Measurements from ENCODE around the gene TTPAL. TPM values are rescaled to one million over a fixed set of nuclear protein-coding genes. Genes with fewer than 3 reads are reported as not detected.
A peak's percentile ranks its signal among the peaks of the same experiment; 100 is the strongest.

The TTPAL gene
- total and polyA plus RNA-seq, 9 of the 15 experiments (the other 6 are each of a cell fraction or from before 2014, with no cell fraction given): 1.1 to 7.0 (median 2.6) TPM

- Histone ChIP-seq H3K27ac (ENCODE audit: extremely low read depth, low read depth, low read length) (no peak overlapping the region; the same call in 2 of the 3 replicates), H3K4me3 (no peak overlapping the region), H3K9me3 (replicated peaks; ENCODE audit: control insufficient read depth, insufficient read depth, low read depth, low read length) (no peaks in the 10 kb centered on the region), H3K4me1 (replicated peaks in 1 of 2; ENCODE audit: control insufficient read depth in 2 of 2, insufficient read depth in 2 of 2, low read length in 2 of 2) (no peaks in the 10 kb centered on the region; a peak in 2 of 5 replicates), H2AFZ (ENCODE audit: low read depth, low read length) (no peak overlapping the region), H3K79me2 (ENCODE audit: control insufficient read depth, insufficient read depth, low read length) (no peaks in the 10 kb centered on the region), H3K27me3 (ENCODE audit: control insufficient read depth in 2 of 2, insufficient read depth in 2 of 2, low read length in 2 of 2) (no peaks in the 10 kb centered on the region), H3K9ac (ENCODE audit: insufficient read depth in 1 of 2, low read depth in 2 of 2, low read length in 2 of 2) (no peak overlapping the region), H3K4me2 (ENCODE audit: insufficient read depth, low read length) (no peak overlapping the region), H4K20me1 (replicated peaks; ENCODE audit: control insufficient read depth, insufficient read depth, low read length) (peaks cover 3% of the 10 kb centered on the region; the same call in 1 of the 2 replicates), H3K9me1 (ENCODE audit: control insufficient read depth, insufficient read depth, low read length) (no peaks in the 10 kb centered on the region), H3K36me3 (ENCODE audit: control insufficient read depth, insufficient read depth, low read length) (peaks cover 82% of the 10 kb centered on the region)
- in situ Hi-C loops (cut with MboI): no loop called here
- CTCF ChIA-PET (ENCODE audit: low intra/inter-chr PET ratio): no interaction called here
- intact Hi-C loops (cut with micrococcal nuclease): no loop called here
- 70% methylated on average over 5 of the region's 5 CpGs for WGBS (ENCODE audit: insufficient coverage, low coverage, missing lambda C conversion rate)
- POLR2A ChIA-PET: interaction anchor here (0.7 to 1.2 kb wide), 3 partner anchors 11 to 181 kb away, joined by 3 to 4 read pairs (median 3); no protein-coding TSS in a partner anchor
- DNase-seq (ENCODE audit: extremely low read depth in 1 of 4, low spot score in 3 of 4) (no peak), ATAC-seq (peak; percentile 18; the same call in 2 of the 3 replicates), FAIRE-seq (no peak)
- no TSS peak for BruUV-seq (replicated peaks)
- TF ChIP-seq RUNX1 (IDR thresholded peaks at IDR 0.05; ENCODE audit: low read depth): no peak
- TF ChIP-seq NFE2 (IDR thresholded peaks at IDR 0.05; ENCODE audit: low read depth): no peak
- TF ChIP-seq ZNF318 (IDR thresholded peaks at IDR 0.05; ENCODE audit: borderline replicate concordance in 1 of 2, low read depth in 1 of 2): no peak
- no peak for TF ChIP-seq NFYB (IDR thresholded peaks at IDR 0.05; ENCODE audit: extremely low read depth, insufficient read length)
- no peak for TF ChIP-seq EP400 (IDR thresholded peaks at IDR 0.05)
- TF ChIP-seq, protein P1, sequence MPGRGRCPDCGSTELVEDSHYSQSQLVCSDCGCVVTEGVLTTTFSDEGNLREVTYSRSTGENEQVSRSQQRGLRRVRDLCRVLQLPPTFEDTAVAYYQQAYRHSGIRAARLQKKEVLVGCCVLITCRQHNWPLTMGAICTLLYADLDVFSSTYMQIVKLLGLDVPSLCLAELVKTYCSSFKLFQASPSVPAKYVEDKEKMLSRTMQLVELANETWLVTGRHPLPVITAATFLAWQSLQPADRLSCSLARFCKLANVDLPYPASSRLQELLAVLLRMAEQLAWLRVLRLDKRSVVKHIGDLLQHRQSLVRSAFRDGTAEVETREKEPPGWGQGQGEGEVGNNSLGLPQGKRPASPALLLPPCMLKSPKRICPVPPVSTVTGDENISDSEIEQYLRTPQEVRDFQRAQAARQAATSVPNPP (IDR thresholded peaks at IDR 0.05; ENCODE audit: borderline replicate concordance, insufficient read depth, insufficient read length): no peak
- TF ChIP-seq ATF3 (IDR thresholded peaks at IDR 0.05): no peak
- TF ChIP-seq ATF3 (CRISPR knock-in tag; conservative IDR thresholded peaks at IDR 0.05): no peak
- 0 out of 2 replicates have a peak, but pooled peaks have one; percentile 17 for TF ChIP-seq FOSL1 (tag; conservative IDR thresholded peaks at IDR 0.05)
Measured at GRCh38 chr20:44491635-44492395, 16.1 kb downstream of the TTPAL start.

All from K562 (cell line).